HAP-1 (cell line): ENCODE data around the gene PRR5.
A peak's percentile ranks its signal among the peaks of the same experiment; 100 is the strongest.
"Not testable (repeated sequence)": the region's sequence is repeated elsewhere in the genome, so short reads cannot be mapped to it uniquely, and the experiment has no call there.

ENCODE experiments used
- DNase-seq, 2 experiments: peaks; one replicate each; pipeline ENCODE4 v3.0.0-alpha.2; 2016 to 2020; ENCODE audit warnings: low spot score in 2 of 2
- H3K27me3 ChIP-seq: fragments of 250-450 bp; sonication (Bioruptor Pico); 2 replicates; pipeline ENCODE4 v1.5.1; 2020; ENCODE audit warnings: low read depth, mild to moderate bottlenecking, moderate library complexity
- H3K36me3 ChIP-seq: fragments of 250-450 bp; sonication (Bioruptor Pico); replicated peaks from 2 replicates; pipeline ENCODE4 v1.5.1; 2020; ENCODE audit warnings: mild to moderate bottlenecking
- H3K4me1 ChIP-seq: fragments of 250-450 bp; sonication (Bioruptor Pico); 2 replicates; pipeline ENCODE4 v1.5.1; 2020; ENCODE audit warnings: mild to moderate bottlenecking
- H3K4me3 ChIP-seq: fragments of 250-450 bp; sonication (Bioruptor Pico); 2 replicates; pipeline ENCODE4 v1.5.1; 2020; ENCODE audit warnings: mild to moderate bottlenecking, moderate library complexity
- H3K9me3 ChIP-seq: fragments of 250-450 bp; sonication (Bioruptor Pico); 2 replicates; pipeline ENCODE4 v1.5.1; 2020; ENCODE audit warnings: mild to moderate bottlenecking, moderate library complexity
- in situ Hi-C: fragments of 300-500 bp; cut with MboI; formaldehyde crosslinking; loops from 3 replicates; pipeline ENCODE4 v1.14.3; 2020; ENCODE audit warnings: low sequenced_read_pairs, inconsistent platforms, mixed read lengths

PRR5 gene

DNA sequence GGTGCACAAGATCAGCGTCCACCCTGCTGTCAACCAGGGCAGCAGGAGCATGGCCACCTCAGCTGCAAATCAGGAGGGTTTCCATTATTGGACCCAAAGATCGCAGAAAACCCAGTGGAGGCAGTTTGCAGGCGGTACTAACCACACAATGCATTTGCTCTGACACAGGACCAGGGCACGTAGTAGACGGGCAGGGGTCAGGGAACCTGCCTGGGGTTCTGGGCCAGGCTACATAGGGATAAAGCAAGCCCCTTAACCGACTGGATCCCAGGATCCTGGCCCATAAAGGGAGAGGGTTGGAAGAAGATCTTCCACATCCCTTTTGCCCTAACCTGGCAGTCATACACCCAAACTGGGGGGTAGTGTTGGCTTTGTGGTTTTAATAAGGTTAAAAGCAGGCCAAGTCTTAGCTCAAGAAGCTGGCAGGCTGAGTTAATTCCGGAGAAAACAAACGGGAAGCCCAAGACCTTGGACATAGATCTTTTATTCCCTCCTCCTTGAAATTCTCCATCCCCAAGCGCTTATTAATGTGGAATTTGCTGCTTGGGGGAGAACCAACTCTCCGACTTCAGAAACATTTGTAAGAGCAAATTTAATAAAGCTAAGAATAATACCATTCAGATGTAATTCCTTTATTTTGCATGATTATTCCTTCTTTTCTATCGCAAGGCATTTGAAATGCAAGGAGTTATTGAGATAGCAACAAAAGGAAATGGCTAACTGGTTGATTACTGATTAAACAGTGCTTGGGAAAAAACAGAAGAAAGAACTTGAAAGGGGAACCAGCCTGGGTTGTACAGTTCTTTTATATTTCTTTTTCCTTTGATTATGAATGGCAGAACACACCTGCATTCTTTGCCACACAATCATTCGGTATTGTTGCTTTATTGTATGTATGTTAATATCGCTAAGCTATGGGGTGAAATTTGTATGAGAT is 44.1 kb downstream of the PRR5 start:
- in situ Hi-C loops: no loop called here

DNA sequence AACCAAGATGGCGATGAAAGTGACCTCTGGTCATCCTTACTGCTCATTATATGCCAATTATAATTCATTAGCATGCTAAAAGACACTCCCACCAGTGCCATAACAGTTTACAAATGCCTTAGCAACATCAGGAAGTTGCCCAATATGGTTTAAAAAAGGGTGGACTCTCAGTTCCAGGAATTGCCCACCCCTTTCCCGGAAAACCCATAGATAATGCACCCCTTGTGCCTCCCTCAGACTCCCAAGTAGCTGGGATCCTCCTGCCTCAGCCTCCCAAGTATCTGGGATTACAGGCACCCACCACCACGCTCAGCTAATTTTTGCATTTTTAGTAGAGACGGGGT is 45.8 kb downstream of the PRR5 start:
- peaks cover 32% of the 10 kb centered on the region for H3K4me1 ChIP-seq
- H3K27me3 ChIP-seq, H3K9me3 ChIP-seq, in situ Hi-C loops, DNase-seq, H3K36me3 ChIP-seq, H3K4me3 ChIP-seq: not testable (repeated sequence)

More for the DNA sequence above, 44.1 kb downstream of the PRR5 start:
- Histone ChIP-seq H3K4me1 (peaks cover 29% of the 10 kb centered on the region), H3K4me3 (no peak overlapping the region), H3K9me3 (no peaks in the 10 kb centered on the region), H3K27me3 (no peaks in the 10 kb centered on the region), H3K36me3 (no peaks in the 10 kb centered on the region)
- peak; percentile 61 to 97 for DNase-seq

- Histone ChIP-seq H3K36me3 (no peaks in the 10 kb centered on the region), H3K4me1 (peaks cover 34% of the 10 kb centered on the region), H3K9me3 (no peaks in the 10 kb centered on the region), H3K27me3 (no peaks in the 10 kb centered on the region), H3K4me3 (no peak overlapping the region)
- no peak for DNase-seq
- in situ Hi-C loops: no loop called here
These were observed 46.5 kb downstream of the PRR5 start for GRCh38 chr22:44748524-44748923.

DNA sequence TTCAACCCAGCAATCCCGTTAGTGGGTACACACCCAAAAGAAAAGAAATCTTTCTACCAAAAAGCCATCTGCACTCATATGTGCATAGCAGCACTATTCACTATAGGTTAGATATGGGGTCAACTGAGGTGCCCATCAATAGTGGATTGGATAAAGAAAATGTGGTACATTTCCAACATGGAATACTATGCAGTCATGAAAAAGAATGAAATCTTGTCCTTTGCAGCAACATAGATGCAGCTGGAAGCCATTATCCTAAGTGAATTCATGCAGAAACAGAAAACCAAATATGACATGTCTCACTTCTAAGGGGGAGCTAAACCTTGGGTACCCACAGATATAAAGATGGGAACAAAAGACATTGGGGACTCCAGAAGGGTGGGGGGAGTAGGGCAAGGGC is 48.5 kb downstream of the PRR5 start:
- in situ Hi-C loops: no loop called here
- no peak for DNase-seq
- peaks cover 39% of the 10 kb centered on the region for H3K4me1 ChIP-seq
- no peaks in the 10 kb centered on the region for H3K27me3 ChIP-seq
- no peaks in the 10 kb centered on the region for H3K9me3 ChIP-seq
- no peak overlapping the region for H3K4me3 ChIP-seq
- no peaks in the 10 kb centered on the region for H3K36me3 ChIP-seq

GRCh38 chr22:44752285-44753188 is 50.5 kb downstream of the PRR5 start, which contains the start of gene ARHGAP8:
ARHGAP8 (plus strand) TSS chr22:44752575; CDS start chr22:44786528, 33,953 bp downstream.
- peak in 1 of 2 experiments; percentile 52 for DNase-seq
- Histone ChIP-seq H3K9me3 (no peaks in the 10 kb centered on the region), H3K4me3 (peak within 1 kb of the TSS; percentile 44), H3K36me3 (no peaks in the 10 kb centered on the region), H3K27me3 (no peaks in the 10 kb centered on the region), H3K4me1 (peaks cover 27% of the 10 kb centered on the region)
- in situ Hi-C loops: no loop called here

- Histone ChIP-seq H3K4me1 (peaks cover 23% of the 10 kb centered on the region), H3K36me3 (no peaks in the 10 kb centered on the region), H3K9me3 (no peaks in the 10 kb centered on the region), H3K27me3 (no peaks in the 10 kb centered on the region), H3K4me3 (peak overlapping the region; percentile 44)
- in situ Hi-C loops: no loop called here
- DNase-seq: peak; percentile 50 to 71
These were observed 51.4 kb downstream of the PRR5 start for GRCh38 chr22:44753189-44754042.

- Histone ChIP-seq H3K27me3 (no peaks in the 10 kb centered on the region), H3K4me1 (peaks cover 13% of the 10 kb centered on the region), H3K4me3 (no peak overlapping the region), H3K9me3 (no peaks in the 10 kb centered on the region), H3K36me3 (no peaks in the 10 kb centered on the region)
- in situ Hi-C loops: no loop called here
- DNase-seq: no peak
These were observed 53.0 kb downstream of the PRR5 start for GRCh38 chr22:44754998-44755397.

DNA sequence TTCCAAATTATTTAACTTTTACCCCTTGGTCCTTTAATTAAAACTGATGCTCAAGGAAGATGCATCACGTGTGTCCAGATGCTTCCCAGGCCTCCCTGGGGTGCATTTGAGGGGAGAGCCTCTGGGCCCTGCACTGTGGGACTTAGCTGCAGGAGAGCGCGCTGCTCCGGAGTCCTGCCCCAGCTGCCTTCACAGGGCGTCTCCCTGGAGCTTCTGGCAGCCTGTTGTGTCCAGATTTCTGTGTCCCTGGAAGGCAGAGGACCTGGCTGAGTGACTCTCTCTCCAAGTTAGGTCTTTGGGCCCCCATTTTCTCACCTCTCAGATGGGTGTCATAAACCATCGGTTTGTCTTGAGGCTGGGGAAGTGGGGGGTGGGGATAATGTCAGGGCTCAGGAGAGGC is 53.4 kb downstream of the PRR5 start:
- H3K4me1 ChIP-seq: peaks cover 11% of the 10 kb centered on the region
- no peaks in the 10 kb centered on the region for H3K36me3 ChIP-seq
- H3K27me3 ChIP-seq: no peaks in the 10 kb centered on the region
- no peak overlapping the region for H3K4me3 ChIP-seq
- no peak for DNase-seq
- H3K9me3 ChIP-seq: no peaks in the 10 kb centered on the region
- in situ Hi-C loops: no loop called here

GRCh38 chr22:44755956-44756361 is 54.0 kb downstream of the PRR5 start:
- no peaks in the 10 kb centered on the region for H3K36me3 ChIP-seq
- no peak overlapping the region for H3K4me3 ChIP-seq
- DNase-seq: no peak
- in situ Hi-C loops: no loop called here
- no peaks in the 10 kb centered on the region for H3K27me3 ChIP-seq
- H3K9me3 ChIP-seq: no peaks in the 10 kb centered on the region
- peaks cover 11% of the 10 kb centered on the region for H3K4me1 ChIP-seq

- no peak overlapping the region for H3K4me3 ChIP-seq
- H3K36me3 ChIP-seq: no peaks in the 10 kb centered on the region; the same call in 1 of the 2 replicates
- H3K27me3 ChIP-seq: no peaks in the 10 kb centered on the region
- no peaks in the 10 kb centered on the region for H3K9me3 ChIP-seq
- no peak for DNase-seq
- H3K4me1 ChIP-seq: peaks cover 8% of the 10 kb centered on the region
- in situ Hi-C loops: no loop called here
These were observed 56.5 kb downstream of the PRR5 start for GRCh38 chr22:44758344-44758973.

- in situ Hi-C loops: no loop called here
- H3K27me3 ChIP-seq: no peaks in the 10 kb centered on the region
- H3K4me1 ChIP-seq: peaks cover 2% of the 10 kb centered on the region
- no peaks in the 10 kb centered on the region for H3K9me3 ChIP-seq
- no peak for DNase-seq
- no peaks in the 10 kb centered on the region; the same call in 1 of the 2 replicates for H3K36me3 ChIP-seq
- H3K4me3 ChIP-seq: no peak overlapping the region
These were observed 57.0 kb downstream of the PRR5 start for GRCh38 chr22:44759001-44759400.

GRCh38 chr22:44759430-44760310 is 57.7 kb downstream of the PRR5 start:
- Histone ChIP-seq H3K27me3 (no peaks in the 10 kb centered on the region), H3K9me3 (no peaks in the 10 kb centered on the region), H3K4me3 (no peak overlapping the region), H3K4me1 (no peaks in the 10 kb centered on the region), H3K36me3 (no peaks in the 10 kb centered on the region; the same call in 1 of the 2 replicates)
- DNase-seq: no peak
- in situ Hi-C loops: no loop called here
